ENCODE results near the gene TMEM271.

TMEM271 gene

GRCh38 chr4:581181-581580, 5.1 kb upstream of the TMEM271 start:
- no peak for DNase-seq (ENCODE audit: low read depth in 2 of 2, low spot score in 1 of 2)

GRCh38 chr4:579543-580175, 3.6 kb upstream of the TMEM271 start:
- no peak for DNase-seq (ENCODE audit: low read depth in 2 of 2, low spot score in 1 of 2)

GRCh38 chr4:578451-579443, 2.7 kb upstream of the TMEM271 start:
- no peak for DNase-seq (ENCODE audit: low read depth in 2 of 2, low spot score in 1 of 2)

- DNase-seq (ENCODE audit: low read depth in 2 of 2, low spot score in 1 of 2) = no peak
These were observed 1.7 kb upstream of the TMEM271 start for GRCh38 chr4:577499-578450.

- DNase-seq (ENCODE audit: low read depth in 2 of 2, low spot score in 1 of 2) = no peak
These were observed 950 bp upstream of the TMEM271 start for GRCh38 chr4:576991-577498.

GRCh38 chr4:575281-576141, 584 bp downstream of the TMEM271 start:
- DNase-seq (ENCODE audit: low read depth in 2 of 2, low spot score in 1 of 2) = no peak

- no peak for DNase-seq (ENCODE audit: low read depth in 2 of 2, low spot score in 1 of 2)
These were observed 1.5 kb downstream of the TMEM271 start for GRCh38 chr4:574346-575161.

GRCh38 chr4:573122-573892, 2.8 kb downstream of the TMEM271 start:
- no peak for DNase-seq (ENCODE audit: low read depth in 2 of 2, low spot score in 1 of 2)

- DNase-seq (ENCODE audit: low read depth in 2 of 2, low spot score in 1 of 2) = no peak
These were observed 3.5 kb downstream of the TMEM271 start for GRCh38 chr4:572594-572993.

GRCh38 chr4:571838-572572, 4.1 kb downstream of the TMEM271 start:
- no peak for DNase-seq (ENCODE audit: low read depth in 2 of 2, low spot score in 1 of 2)

GRCh38 chr4:570754-571153, 5.3 kb downstream of the TMEM271 start:
- no peak for DNase-seq (ENCODE audit: low read depth in 2 of 2, low spot score in 1 of 2)

- DNase-seq (ENCODE audit: low read depth in 2 of 2, low spot score in 1 of 2) = no peak
These were observed 6.0 kb downstream of the TMEM271 start for GRCh38 chr4:569958-570667.

GRCh38 chr4:568962-569361, 7.1 kb downstream of the TMEM271 start:
- DNase-seq (ENCODE audit: low read depth in 2 of 2, low spot score in 1 of 2) = no peak

GRCh38 chr4:568351-568652, 7.8 kb downstream of the TMEM271 start:
- no peak for DNase-seq (ENCODE audit: low read depth in 2 of 2, low spot score in 1 of 2)

- DNase-seq (ENCODE audit: low read depth in 2 of 2, low spot score in 1 of 2) = no peak
These were observed 8.4 kb downstream of the TMEM271 start for GRCh38 chr4:567457-568350.

- DNase-seq (ENCODE audit: low read depth in 2 of 2, low spot score in 1 of 2) = no peak
These were observed 9.4 kb downstream of the TMEM271 start for GRCh38 chr4:566508-567295.

Measured in stimulated activated CD8-positive, alpha-beta memory T cell treated with anti-CD3 and anti-CD28 coated beads, Interleukin-4, amount 100 ng/mL, for 1 hour (primary cell).